Kidney glomerular epithelial cell (primary cell): ENCODE measurements around the gene KRTAP10-12.
"Not testable (repeated sequence)": the region's sequence is repeated elsewhere in the genome, so short reads cannot be mapped to it uniquely, and the experiment has no call there.

ENCODE experiments used
- DNase-seq: peaks from one replicate; lab custom pipeline; 2025; lab: John Stamatoyannopoulos, UW

Gene KRTAP10-12

GRCh38 chr21:44697172-44697810 lies at the start of gene KRTAP10-12:
TSS of gene KRTAP10-12 (plus strand) at chr21:44697172. CDS start at chr21:44697202, 30 bp downstream.
- not testable (repeated sequence) for DNase-seq

GRCh38 chr21:44647222-44647552 lies 49.8 kb upstream of the KRTAP10-12 start:
- no peak for DNase-seq

DNA sequence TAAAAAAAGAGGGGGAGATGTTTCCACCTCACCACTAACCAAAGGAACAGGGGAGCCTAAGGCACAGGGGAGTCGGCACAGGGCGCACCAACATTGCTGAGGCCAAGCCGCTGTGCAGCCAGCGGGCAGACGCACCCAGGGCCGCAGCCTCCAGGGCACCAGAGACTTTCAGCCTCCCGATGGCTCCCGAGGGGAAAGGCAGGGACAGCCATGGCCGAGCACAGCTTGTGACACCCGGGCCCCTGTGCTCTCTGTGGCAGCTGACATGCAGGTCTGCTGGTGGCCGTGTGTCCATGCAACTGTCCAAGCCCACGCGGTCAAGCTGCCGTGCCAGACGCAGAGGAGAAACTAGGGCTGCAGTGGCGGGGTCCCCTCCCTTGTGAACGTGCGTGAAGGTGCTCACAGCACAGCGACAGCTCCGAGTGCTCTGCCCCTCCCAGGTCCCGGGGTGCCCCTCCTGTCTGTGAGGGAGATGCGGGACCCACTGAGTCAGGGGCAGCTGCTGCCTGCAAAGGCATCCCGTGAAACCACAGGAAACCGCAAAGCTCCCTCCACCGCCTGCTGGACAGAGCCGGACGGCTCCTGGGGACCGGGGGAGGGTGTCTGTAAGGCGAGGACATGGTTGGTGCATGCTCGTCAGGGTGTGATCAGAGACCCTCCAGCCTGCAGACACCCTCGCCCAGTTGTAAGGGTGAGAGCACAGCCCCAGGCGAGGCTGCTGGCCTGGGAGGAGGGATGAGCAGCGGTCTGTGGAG lies 48.2 kb upstream of the KRTAP10-12 start:
- no peak for DNase-seq

GRCh38 chr21:44649521-44650100 lies 47.4 kb upstream of the KRTAP10-12 start:
- no peak for DNase-seq

GRCh38 chr21:44650265-44650972 lies 46.6 kb upstream of the KRTAP10-12 start:
- no peak for DNase-seq

DNA sequence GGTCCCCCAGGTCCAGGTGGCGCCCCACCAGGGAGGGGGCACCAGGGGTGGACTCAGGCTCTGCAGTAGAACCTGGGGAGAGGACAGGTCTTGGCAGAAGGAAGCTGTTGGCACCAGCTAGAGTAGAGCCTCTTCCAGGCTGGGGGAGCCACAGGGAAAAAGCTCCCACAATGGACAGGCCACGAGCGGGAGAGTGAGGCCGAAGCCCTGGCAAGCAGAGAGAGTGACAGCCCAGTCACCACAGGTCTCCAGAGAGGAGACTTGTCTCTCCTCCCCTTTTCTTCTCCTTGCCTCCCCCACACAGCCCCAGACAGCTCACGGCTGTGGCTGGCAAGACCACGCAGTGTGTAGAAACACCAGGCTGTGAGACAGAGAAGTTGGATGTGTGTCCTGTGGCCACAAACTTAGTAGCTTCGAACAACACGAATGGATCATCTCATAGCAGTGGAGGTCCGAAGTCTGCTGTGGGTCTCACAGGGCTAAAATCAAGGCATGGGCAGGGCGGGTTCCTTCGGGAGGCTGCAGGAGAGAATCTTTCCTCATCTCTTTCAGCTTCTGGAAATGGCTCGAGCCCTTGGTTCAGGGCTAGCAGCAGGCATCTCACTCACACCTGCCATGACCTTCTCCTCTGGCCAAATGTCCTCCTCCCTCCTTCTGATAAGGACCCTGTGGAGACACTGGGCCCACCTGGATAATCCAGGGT lies 45.8 kb upstream of the KRTAP10-12 start:
- DNase-seq = no peak

- no peak for DNase-seq
These were observed 43.8 kb upstream of the KRTAP10-12 start for GRCh38 chr21:44653123-44653522.

DNA sequence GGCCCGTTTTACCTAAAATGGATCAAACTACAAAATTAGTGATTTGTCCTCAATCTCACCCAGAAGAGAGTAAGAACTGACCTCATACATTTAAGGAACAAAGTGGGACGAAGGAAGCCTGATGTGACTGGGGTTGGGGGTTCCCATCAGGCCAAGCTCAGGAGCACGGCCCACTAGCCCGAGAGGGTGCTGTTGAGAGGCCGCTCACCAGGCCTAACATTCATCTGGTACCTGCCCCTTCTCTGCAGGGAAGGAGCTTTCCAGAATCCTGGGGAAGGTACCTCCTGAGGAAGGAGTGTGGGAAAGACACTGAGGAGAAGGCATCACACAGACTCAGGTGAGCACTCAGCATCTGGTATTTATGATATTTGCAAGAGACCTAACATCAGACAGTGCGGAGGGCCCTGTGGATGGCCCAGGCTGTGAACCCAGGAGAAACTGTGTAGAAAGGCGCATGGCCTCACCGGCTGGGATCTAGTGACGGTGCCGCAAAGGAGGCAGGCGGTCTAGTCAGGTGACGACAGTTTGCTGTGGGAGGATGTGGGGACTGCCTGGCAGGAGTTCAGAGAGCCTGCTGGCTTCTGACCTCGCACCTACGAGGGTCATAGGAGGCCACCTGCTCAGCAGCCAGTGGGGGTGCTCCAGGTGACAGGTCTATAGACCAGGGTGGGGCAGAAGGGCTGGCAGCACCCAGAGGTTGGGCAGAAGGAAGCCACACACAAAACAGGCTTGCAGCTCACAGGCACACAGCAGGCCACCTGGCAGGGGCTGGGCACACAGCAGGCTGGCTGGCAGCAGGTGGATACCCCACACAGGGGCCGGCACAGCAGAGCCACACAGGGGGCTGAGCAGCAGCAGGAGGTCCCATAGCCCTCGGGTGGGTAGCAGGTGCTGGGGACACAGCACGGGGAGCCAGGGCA lies 43.1 kb upstream of the KRTAP10-12 start:
- no peak for DNase-seq

DNA sequence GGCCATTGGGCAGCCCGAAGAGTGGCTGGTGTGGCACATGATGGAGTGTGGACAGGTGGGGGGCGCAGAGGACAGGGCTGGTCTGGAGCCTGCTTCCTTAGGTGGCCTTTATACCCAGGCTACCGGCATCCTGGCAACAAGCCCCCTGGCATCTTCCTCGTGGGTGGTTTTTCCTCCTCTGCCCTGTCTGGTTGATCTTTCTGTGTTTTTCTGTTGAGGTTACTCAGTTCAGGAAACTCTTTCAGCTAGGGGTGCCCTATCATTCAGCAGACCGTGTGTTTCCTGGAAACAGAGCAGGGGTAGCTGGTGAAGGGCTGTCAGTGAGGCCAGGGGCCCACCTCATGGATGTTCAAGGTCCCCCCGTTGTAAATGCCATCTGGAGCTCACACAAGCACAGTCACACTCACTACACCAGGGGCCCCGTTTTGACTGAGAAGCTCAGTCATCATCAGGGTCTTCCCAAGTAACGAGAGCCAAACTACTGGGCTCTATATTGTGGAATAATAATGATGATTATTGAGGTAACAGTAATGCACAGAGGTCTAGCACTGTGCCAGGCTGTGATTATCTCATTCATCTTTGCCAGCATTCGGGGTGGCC lies 42.3 kb upstream of the KRTAP10-12 start, which contains the start of gene KRTAP12-4:
TSS of gene KRTAP12-4 (minus strand) at position 84 of the 600 bp plus-strand sequence. CDS start at position 39, 45 bp downstream.
- DNase-seq = no peak

DNA sequence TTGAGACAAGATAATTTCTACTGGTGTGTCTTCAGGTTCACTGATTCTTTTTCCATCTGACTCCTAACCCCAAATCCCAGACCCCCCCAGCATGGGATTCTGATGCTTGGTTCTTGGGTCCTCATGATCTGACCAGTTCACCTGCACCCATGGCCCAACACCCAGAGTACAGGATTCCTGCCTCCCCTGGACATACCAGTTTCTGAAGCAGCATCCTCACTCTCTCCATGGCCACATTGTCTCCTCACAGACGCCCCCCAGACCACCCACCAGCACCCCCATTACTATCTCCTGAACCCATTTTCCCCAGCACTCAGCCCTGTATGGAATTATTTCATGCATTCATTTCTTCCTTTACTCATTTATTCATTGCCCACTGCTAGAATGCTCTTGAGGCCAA lies 40.1 kb upstream of the KRTAP10-12 start:
- DNase-seq = no peak

- DNase-seq = no peak
These were observed 39.1 kb upstream of the KRTAP10-12 start, which contains the start of gene KRTAP12-3 for GRCh38 chr21:44657635-44658540. TSS of gene KRTAP12-3 (plus strand) at chr21:44657932. CDS start at chr21:44657980, 48 bp downstream.

DNA sequence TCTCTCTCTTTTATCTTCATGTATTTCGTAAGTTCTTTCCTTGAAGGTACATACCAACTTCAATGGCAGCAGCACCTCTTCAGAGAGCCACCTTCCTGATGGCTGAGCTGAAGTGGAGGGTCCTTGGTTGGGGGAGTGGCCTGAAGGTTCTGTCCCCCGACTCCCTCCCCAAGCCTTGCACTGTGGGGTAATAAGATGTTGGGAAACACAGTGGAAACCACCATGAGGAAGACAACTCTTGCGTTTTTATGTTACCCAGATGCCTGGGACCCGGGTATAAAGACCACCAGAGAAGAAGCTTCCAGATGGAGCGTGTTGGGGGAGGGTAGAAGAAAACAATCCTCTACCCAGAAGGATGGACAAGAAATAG lies 38.4 kb upstream of the KRTAP10-12 start:
- DNase-seq = no peak

- no peak for DNase-seq
These were observed 37.9 kb upstream of the KRTAP10-12 start for GRCh38 chr21:44658913-44659595.

DNA sequence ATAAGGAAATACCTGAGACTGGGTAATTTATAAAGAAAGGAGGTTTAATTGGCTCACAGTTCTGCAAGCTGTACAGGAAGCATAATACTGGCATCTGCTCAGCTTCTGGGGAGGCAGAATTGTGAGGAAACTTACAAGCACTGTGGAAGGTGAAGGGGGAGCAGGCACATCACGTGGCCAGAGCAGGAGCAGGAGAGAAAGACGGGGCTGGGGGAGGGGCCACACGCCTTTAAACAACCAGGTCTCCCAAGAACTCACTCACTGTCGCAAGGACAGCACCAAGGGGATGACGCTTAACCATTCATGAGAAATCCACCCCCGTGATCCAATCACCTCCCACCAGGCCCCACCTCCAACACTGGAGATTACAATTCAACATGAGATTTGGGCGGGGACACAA lies 35.4 kb upstream of the KRTAP10-12 start:
- DNase-seq = not testable (repeated sequence)

DNA sequence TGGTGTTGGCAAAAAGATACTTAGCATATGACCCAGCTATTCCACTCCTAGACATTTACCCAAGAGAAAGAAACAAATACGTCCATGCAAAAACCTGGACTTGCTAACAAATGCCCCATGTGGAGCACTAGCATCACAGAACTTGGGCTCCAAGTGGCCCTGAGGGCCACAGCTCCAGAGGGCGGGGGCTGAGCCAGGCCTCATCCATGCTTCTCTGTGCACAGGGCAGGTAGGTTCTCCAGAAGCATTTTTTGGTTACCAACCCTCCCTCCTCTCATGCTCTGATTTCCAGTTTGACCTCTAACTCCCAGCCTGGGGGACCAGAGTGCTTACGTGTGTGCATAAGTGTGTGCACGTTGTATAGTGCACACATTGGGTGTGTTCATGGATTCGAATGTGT lies 32.3 kb upstream of the KRTAP10-12 start:
- no peak for DNase-seq

DNA sequence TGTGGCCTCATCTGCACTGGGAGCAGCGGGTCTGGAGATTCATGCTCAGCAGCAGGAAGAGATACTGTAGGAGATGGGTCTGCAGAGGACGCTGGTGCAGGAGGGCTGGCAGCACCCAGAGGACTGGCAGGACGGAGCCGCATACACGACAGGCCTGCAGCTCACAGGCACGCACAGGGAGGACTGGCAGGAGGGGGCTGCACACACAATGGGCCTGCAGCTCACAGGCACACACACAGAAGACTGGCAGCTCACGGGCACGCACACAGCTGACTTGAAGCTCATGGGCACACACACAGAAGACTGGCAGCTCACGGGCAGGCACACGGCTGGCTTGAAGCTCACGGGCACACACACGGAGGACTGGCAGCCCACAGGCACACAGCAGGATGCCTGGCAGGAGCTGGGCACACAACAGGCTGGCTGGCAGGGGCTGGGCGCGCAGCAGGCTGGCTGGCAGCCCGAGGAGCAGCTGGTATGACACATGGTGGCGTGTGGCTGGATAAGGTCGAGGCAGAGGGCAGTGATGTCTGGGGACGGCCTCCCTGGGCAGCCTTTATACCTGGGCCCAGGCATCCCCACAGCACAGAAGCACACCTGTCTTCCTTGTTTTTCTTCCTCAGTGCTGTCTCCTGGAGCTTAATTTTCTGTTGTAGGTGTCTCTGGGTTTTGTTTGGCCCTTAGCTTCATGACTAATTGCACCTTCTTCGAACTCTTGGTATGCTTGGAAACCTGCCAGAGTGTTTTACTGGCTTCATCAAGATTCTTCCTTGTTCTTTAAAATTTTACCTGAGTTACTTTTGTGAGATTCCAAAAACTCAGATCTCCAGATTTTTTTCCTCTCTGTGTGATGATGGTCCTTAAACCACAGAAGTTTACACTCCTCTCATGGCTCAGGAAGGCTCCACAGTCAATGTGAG lies 30.3 kb upstream of the KRTAP10-12 start, which contains the start of gene KRTAP12-2:
TSS of gene KRTAP12-2 (minus strand) at position 527 of the 920 bp plus-strand sequence. CDS start at position 486, 41 bp downstream.
- no peak for DNase-seq

GRCh38 chr21:44667612-44668011 lies 29.4 kb upstream of the KRTAP10-12 start:
- DNase-seq = no peak
